ENCODE results near the gene ORMDL3. TPM values are rescaled to one million over a fixed set of nuclear protein-coding genes. Genes with fewer than 3 reads are reported as not detected.

The ORMDL3 gene
- total RNA-seq, 1 donor from 2014 or later: 26.6 TPM

DNA sequence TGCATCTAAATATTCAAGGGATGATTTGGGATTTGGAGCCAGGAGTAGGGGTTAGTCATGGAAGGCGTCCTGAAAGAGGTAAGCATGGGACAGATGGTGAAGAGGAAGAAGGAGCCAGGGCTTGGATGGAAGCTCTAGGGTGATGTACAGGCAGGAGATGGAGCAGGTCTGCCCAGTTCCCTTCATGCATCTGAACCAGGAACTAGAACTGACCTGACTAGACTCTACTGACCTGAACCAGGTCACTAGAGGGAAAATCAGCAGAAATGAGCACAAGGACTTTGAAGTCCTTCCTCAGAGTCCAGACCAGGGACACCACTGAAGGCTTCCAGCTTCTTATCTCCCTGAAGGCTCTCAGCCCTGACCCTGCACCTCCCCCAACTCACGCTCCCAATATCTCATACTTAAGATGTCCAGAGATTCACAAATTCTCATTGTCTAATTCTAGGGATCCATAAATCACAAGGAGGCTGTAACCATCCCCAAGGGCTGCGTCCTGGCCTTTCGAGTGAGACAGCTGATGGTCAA lies 43.7 kb upstream of the ORMDL3 start:
- Histone ChIP-seq H3K36me3 (ENCODE audit: control insufficient read depth, insufficient read depth, low read length) (no peaks in the 10 kb centered on the region), H3K27me3 (ENCODE audit: control insufficient read depth, insufficient read depth, low read length) (peaks cover 2% of the 10 kb centered on the region), H3K4me3 (ENCODE audit: low read depth, low read length) (no peak overlapping the region)
- FAIRE-seq (no peak), DNase-seq (ENCODE audit: low read depth) (no peak)
- no peak for TF ChIP-seq CTCF (IDR thresholded peaks at IDR 0.05; ENCODE audit: insufficient read depth, low read length, severe bottlenecking)

GRCh38 chr17:39970157-39970692 lies 42.8 kb upstream of the ORMDL3 start:
- TF ChIP-seq CTCF (IDR thresholded peaks at IDR 0.05; ENCODE audit: insufficient read depth, low read length, severe bottlenecking): no peak
- DNase-seq (ENCODE audit: low read depth) (no peak), FAIRE-seq (peak; percentile 47)
- Histone ChIP-seq H3K4me3 (ENCODE audit: low read depth, low read length) (no peak overlapping the region), H3K36me3 (ENCODE audit: control insufficient read depth, insufficient read depth, low read length) (no peaks in the 10 kb centered on the region), H3K27me3 (ENCODE audit: control insufficient read depth, insufficient read depth, low read length) (peaks cover 2% of the 10 kb centered on the region)

DNA sequence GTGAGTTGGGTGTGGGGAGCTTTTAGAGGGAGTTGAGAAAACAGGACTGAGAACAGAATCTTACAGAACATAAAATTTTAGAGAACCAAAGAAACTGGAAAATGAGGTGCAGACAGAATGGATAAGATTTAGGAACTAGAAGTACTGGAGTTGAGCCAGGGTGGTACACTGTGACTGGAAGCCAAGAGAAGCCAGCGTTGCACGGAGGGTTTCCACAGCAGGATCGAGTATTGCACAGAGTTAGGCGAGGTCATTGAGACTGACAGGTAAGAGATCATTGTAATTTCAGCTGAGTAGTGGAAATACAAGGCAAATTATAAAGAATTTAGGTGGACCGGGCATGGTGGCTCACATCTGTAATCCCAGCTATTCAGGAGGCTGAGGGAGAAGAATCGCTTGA lies 42.0 kb upstream of the ORMDL3 start:
- no peak for FAIRE-seq
- Histone ChIP-seq H3K36me3 (ENCODE audit: control insufficient read depth, insufficient read depth, low read length) (no peaks in the 10 kb centered on the region), H3K27me3 (ENCODE audit: control insufficient read depth, insufficient read depth, low read length) (peaks cover 2% of the 10 kb centered on the region), H3K4me3 (ENCODE audit: low read depth, low read length) (no peak overlapping the region)
- TF ChIP-seq CTCF (IDR thresholded peaks at IDR 0.05; ENCODE audit: insufficient read depth, low read length, severe bottlenecking): no peak
- no peak for DNase-seq (ENCODE audit: low read depth)

DNA sequence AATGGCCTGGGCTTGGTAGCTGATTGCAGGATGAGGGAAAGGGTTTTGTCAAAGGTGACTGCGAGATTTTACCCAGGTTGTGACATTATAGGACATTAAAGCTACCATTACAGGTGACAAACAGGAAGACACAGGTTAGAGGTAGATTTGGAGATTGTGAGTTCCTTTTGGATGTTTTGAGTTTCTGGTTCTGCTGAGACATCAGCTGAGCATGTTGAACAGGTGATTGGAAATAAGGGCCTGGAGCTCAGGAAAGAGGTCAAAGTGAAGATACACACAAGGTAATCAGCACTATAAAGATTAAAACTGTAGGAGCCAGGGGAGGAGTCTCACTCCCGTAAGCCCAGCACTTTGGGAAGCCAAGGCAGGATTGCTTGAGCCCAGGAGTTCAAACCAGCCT lies 41.4 kb upstream of the ORMDL3 start:
- Histone ChIP-seq H3K4me3 (ENCODE audit: low read depth, low read length) (no peak overlapping the region), H3K27me3 (ENCODE audit: control insufficient read depth, insufficient read depth, low read length) (peaks cover 2% of the 10 kb centered on the region), H3K36me3 (ENCODE audit: control insufficient read depth, insufficient read depth, low read length) (no peaks in the 10 kb centered on the region)
- FAIRE-seq: no peak
- DNase-seq (ENCODE audit: low read depth): no peak
- TF ChIP-seq CTCF (IDR thresholded peaks at IDR 0.05; ENCODE audit: insufficient read depth, low read length, severe bottlenecking): no peak

DNA sequence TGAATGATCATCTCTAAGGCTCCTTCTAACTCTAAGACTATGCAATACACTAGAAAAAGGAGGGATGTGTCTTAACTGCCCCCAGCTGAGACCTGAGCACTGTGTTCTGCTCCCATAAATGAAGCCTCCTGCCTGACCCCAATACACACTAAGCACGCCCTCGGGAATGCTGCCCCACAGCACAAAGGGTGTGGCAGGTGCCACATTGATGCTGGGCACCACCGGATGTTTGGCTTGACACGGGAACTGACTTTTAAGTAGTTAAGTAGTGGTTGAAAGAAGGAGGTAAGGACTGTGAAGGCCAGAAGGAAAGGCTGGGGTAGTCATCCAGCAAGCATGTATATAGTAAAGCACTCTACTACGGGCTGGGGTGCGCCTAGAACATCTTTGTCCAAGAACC lies 39.4 kb upstream of the ORMDL3 start:
- TF ChIP-seq CTCF (IDR thresholded peaks at IDR 0.05; ENCODE audit: insufficient read depth, low read length, severe bottlenecking): no peak
- peaks cover 2% of the 10 kb centered on the region for H3K27me3 ChIP-seq (ENCODE audit: control insufficient read depth, insufficient read depth, low read length)
- no peaks in the 10 kb centered on the region for H3K36me3 ChIP-seq (ENCODE audit: control insufficient read depth, insufficient read depth, low read length)
- FAIRE-seq: no peak
- no peak for DNase-seq (ENCODE audit: low read depth)
- no peak overlapping the region for H3K4me3 ChIP-seq (ENCODE audit: low read depth, low read length)
